ENCODE data around the gene NBPF11. TPM values are rescaled to one million over a fixed set of nuclear protein-coding genes. Genes with fewer than 3 reads are reported as not detected.

NBPF11 gene
- total RNA-seq, 1 donor from 2014 or later = 3.6 TPM

Other genes with a start within 250 kb of the NBPF11 start
- gene GJA8, start 249.5 kb downstream of the NBPF11 start, total RNA-seq = not detected in 2 replicates
- 12.4 and 14.7 TPM in 2 replicates for gene GPR89B, start 223.9 kb downstream of the NBPF11 start, total RNA-seq